A549 (cell line): ENCODE data around the gene GOSR2.

Source experiments
- MAX ChIP-seq: IDR thresholded peaks from 2 replicates; pipeline ENCODE4 v1.6.1; 2012
- SREBF2 ChIP-seq: fragments of 450-650 bp; IDR thresholded peaks from 2 replicates; pipeline ENCODE4 v1.6.1; 2014; ENCODE audit warnings: mild to moderate bottlenecking, moderate library complexity
- TF ChIP-seq, protein P1 (sequence below): fragments of >200 bp; sonication (Bioruptor Twin); formaldehyde crosslinking; IDR thresholded peaks from 3 replicates; pipeline ENCODE4 v1.5.1; 2016

- TF ChIP-seq, protein P1, sequence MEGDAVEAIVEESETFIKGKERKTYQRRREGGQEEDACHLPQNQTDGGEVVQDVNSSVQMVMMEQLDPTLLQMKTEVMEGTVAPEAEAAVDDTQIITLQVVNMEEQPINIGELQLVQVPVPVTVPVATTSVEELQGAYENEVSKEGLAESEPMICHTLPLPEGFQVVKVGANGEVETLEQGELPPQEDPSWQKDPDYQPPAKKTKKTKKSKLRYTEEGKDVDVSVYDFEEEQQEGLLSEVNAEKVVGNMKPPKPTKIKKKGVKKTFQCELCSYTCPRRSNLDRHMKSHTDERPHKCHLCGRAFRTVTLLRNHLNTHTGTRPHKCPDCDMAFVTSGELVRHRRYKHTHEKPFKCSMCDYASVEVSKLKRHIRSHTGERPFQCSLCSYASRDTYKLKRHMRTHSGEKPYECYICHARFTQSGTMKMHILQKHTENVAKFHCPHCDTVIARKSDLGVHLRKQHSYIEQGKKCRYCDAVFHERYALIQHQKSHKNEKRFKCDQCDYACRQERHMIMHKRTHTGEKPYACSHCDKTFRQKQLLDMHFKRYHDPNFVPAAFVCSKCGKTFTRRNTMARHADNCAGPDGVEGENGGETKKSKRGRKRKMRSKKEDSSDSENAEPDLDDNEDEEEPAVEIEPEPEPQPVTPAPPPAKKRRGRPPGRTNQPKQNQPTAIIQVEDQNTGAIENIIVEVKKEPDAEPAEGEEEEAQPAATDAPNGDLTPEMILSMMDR, result no peak
- TF ChIP-seq SREBF2, result no peak
- no peak for TF ChIP-seq MAX
Observed at GRCh38 chr17:46960152-46960551, 37.2 kb downstream of the GOSR2 start.
